B cell (primary cell): ENCODE results near the gene DPYSL3.

Source experiments
- CTCF ChIP-seq: fragments of 200-600 bp; IDR thresholded peaks from one replicate; pipeline ENCODE4 v1.8.0; 2022; ENCODE audit warnings: antibody characterized with exemption, mild to moderate bottlenecking
- EZH2 ChIP-seq: IDR thresholded peaks from 2 replicates; pipeline ENCODE4 v1.6.1; 2012; ENCODE audit warnings: borderline replicate concordance, low read depth, mild to moderate bottlenecking, moderate library complexity, low read length; ENCODE audit not compliant: insufficient read depth, poor library complexity, severe bottlenecking

GRCh38 chr5:147487031-147487750 lies 22.7 kb downstream of the DPYSL3 start:
- no peak for TF ChIP-seq CTCF
- no peak for TF ChIP-seq EZH2
